Mucosa of rectum (tissue), 2 donors: ENCODE data around the gene ARHGAP31.

Experiments used
- H3K27ac ChIP-seq, 2 donors: one replicate each; pipeline ENCODE4 v1.7.0; 2013; ENCODE audit warnings: inconsistent platforms in 2 of 2, low read depth in 2 of 2, low read length in 2 of 2
- H3K27me3 ChIP-seq, 2 donors: one replicate each; pipeline ENCODE4 v1.7.0; 2013; ENCODE audit warnings: low read length in 2 of 2; ENCODE audit not compliant: control insufficient read depth in 2 of 2, insufficient read depth in 2 of 2
- H3K36me3 ChIP-seq, 2 donors: one replicate each; pipeline ENCODE4 v1.7.0; 2013; ENCODE audit warnings: low read length in 2 of 2; ENCODE audit not compliant: control insufficient read depth in 2 of 2, insufficient read depth in 2 of 2
- H3K4me1 ChIP-seq, 2 donors: one replicate each; pipeline ENCODE4 v1.7.0; 2013; ENCODE audit warnings: low read length in 2 of 2, mild to moderate bottlenecking in 1 of 2; ENCODE audit not compliant: control insufficient read depth in 2 of 2, insufficient read depth in 2 of 2
- H3K4me3 ChIP-seq, 2 donors: one replicate each; pipeline ENCODE4 v1.7.0; 2013; ENCODE audit warnings: low read length in 2 of 2
- H3K9ac ChIP-seq, 2 donors: one replicate each; pipeline ENCODE4 v1.7.0; 2013; ENCODE audit warnings: low read length in 2 of 2, low read depth in 1 of 2, mild to moderate bottlenecking in 1 of 2
- H3K9me3 ChIP-seq, 2 donors: one replicate each; pipeline ENCODE4 v1.7.0; 2013; ENCODE audit warnings: low read length in 2 of 2; ENCODE audit not compliant: control insufficient read depth in 2 of 2
- donor health status: healthy.
- donor health status: Normal muscosa, but diverticular disease.

Gene ARHGAP31

GRCh38 chr3:119402791-119403190 lies 108.6 kb downstream of the ARHGAP31 start:
- Histone ChIP-seq H3K4me1 (no peaks in the 10 kb centered on the region), H3K9me3 (no peaks in the 10 kb centered on the region), H3K4me3 (no peak overlapping the region), H3K27me3 (no peaks in the 10 kb centered on the region), H3K36me3 (peaks cover 7 to 10% of the 10 kb centered on the region in 2 donors), H3K27ac (no peak overlapping the region), H3K9ac (no peak overlapping the region)

GRCh38 chr3:119403201-119403600 lies 109.0 kb downstream of the ARHGAP31 start:
- H3K27me3 ChIP-seq = no peaks in the 10 kb centered on the region
- H3K27ac ChIP-seq = no peak overlapping the region
- H3K4me3 ChIP-seq = no peak overlapping the region
- H3K4me1 ChIP-seq = no peaks in the 10 kb centered on the region
- peaks cover 7 to 10% of the 10 kb centered on the region in 2 donors for H3K36me3 ChIP-seq
- no peak overlapping the region for H3K9ac ChIP-seq
- no peaks in the 10 kb centered on the region for H3K9me3 ChIP-seq

- no peak overlapping the region for H3K27ac ChIP-seq
- H3K9ac ChIP-seq = no peak overlapping the region
- peaks cover 0 to 7% of the 10 kb centered on the region in 2 donors for H3K36me3 ChIP-seq
- H3K27me3 ChIP-seq = no peaks in the 10 kb centered on the region
- no peaks in the 10 kb centered on the region for H3K9me3 ChIP-seq
- H3K4me1 ChIP-seq = no peaks in the 10 kb centered on the region
- H3K4me3 ChIP-seq = no peak overlapping the region
Observed at GRCh38 chr3:119405315-119405714, 111.1 kb downstream of the ARHGAP31 start.

- no peaks in the 10 kb centered on the region for H3K4me1 ChIP-seq
Observed at GRCh38 chr3:119408243-119408950, 114.2 kb downstream of the ARHGAP31 start.

GRCh38 chr3:119409844-119410243 lies 115.7 kb downstream of the ARHGAP31 start:
- Histone ChIP-seq H3K36me3 (peaks cover 6 to 17% of the 10 kb centered on the region in 2 donors), H3K27ac (no peak overlapping the region), H3K9me3 (no peaks in the 10 kb centered on the region), H3K4me3 (no peak overlapping the region), H3K27me3 (no peaks in the 10 kb centered on the region), H3K9ac (no peak overlapping the region), H3K4me1 (no peaks in the 10 kb centered on the region)

More at GRCh38 chr3:119408243-119408950, 114.2 kb downstream of the ARHGAP31 start:
- Histone ChIP-seq H3K27ac (no peak overlapping the region), H3K9ac (no peak overlapping the region), H3K9me3 (no peaks in the 10 kb centered on the region), H3K36me3 (peaks cover 6 to 10% of the 10 kb centered on the region in 2 donors), H3K27me3 (no peaks in the 10 kb centered on the region), H3K4me3 (no peak overlapping the region)

GRCh38 chr3:119413603-119414280 lies 119.6 kb downstream of the ARHGAP31 start:
- Histone ChIP-seq H3K9ac (no peak overlapping the region), H3K27ac (no peak overlapping the region), H3K4me1 (no peaks in the 10 kb centered on the region), H3K4me3 (no peak overlapping the region), H3K27me3 (no peaks in the 10 kb centered on the region), H3K9me3 (no peaks in the 10 kb centered on the region), H3K36me3 (peaks cover 6 to 18% of the 10 kb centered on the region in 2 donors)

- H3K4me3 ChIP-seq = no peak overlapping the region
- H3K36me3 ChIP-seq = peaks cover 0 to 13% of the 10 kb centered on the region in 2 donors
- H3K27me3 ChIP-seq = no peaks in the 10 kb centered on the region
Observed at GRCh38 chr3:119416873-119417272, 122.7 kb downstream of the ARHGAP31 start.

GRCh38 chr3:119417771-119418512 lies 123.8 kb downstream of the ARHGAP31 start:
- Histone ChIP-seq H3K9ac (no peak overlapping the region), H3K27me3 (no peaks in the 10 kb centered on the region), H3K36me3 (peaks cover 0 to 13% of the 10 kb centered on the region in 2 donors), H3K9me3 (no peaks in the 10 kb centered on the region), H3K27ac (no peak overlapping the region), H3K4me3 (no peak overlapping the region), H3K4me1 (no peaks in the 10 kb centered on the region)

More at GRCh38 chr3:119416873-119417272, 122.7 kb downstream of the ARHGAP31 start:
- H3K4me1 ChIP-seq = no peaks in the 10 kb centered on the region
- no peak overlapping the region for H3K9ac ChIP-seq
- no peak overlapping the region for H3K27ac ChIP-seq
- H3K9me3 ChIP-seq = no peaks in the 10 kb centered on the region

GRCh38 chr3:119418641-119419040 lies 124.5 kb downstream of the ARHGAP31 start:
- no peaks in the 10 kb centered on the region for H3K4me1 ChIP-seq
- peaks cover 0 to 13% of the 10 kb centered on the region in 2 donors for H3K36me3 ChIP-seq

GRCh38 chr3:119420196-119420595 lies 126.0 kb downstream of the ARHGAP31 start:
- Histone ChIP-seq H3K4me1 (no peaks in the 10 kb centered on the region), H3K27ac (no peak overlapping the region)

More at GRCh38 chr3:119418641-119419040, 124.5 kb downstream of the ARHGAP31 start:
- no peaks in the 10 kb centered on the region for H3K27me3 ChIP-seq
- no peak overlapping the region for H3K27ac ChIP-seq
- no peak overlapping the region for H3K4me3 ChIP-seq
- no peak overlapping the region for H3K9ac ChIP-seq
- H3K9me3 ChIP-seq = no peaks in the 10 kb centered on the region

More at GRCh38 chr3:119420196-119420595, 126.0 kb downstream of the ARHGAP31 start:
- H3K9ac ChIP-seq = no peak overlapping the region
- no peak overlapping the region for H3K4me3 ChIP-seq
- H3K27me3 ChIP-seq = no peaks in the 10 kb centered on the region
- H3K9me3 ChIP-seq = peaks cover 0 to under 1% of the 10 kb centered on the region in 2 donors
- H3K36me3 ChIP-seq = peaks cover 0 to 3% of the 10 kb centered on the region in 2 donors
